ENCODE measurements around the gene OR6C4. TPM values are rescaled to one million over a fixed set of nuclear protein-coding genes. Genes with fewer than 3 reads are reported as not detected.
"Not testable (repeated sequence)": the region's sequence is repeated elsewhere in the genome, so short reads cannot be mapped to it uniquely, and the experiment has no call there.

OR6C4 gene
- total RNA-seq, 4 donors from 2014 or later = not detected

DNA sequence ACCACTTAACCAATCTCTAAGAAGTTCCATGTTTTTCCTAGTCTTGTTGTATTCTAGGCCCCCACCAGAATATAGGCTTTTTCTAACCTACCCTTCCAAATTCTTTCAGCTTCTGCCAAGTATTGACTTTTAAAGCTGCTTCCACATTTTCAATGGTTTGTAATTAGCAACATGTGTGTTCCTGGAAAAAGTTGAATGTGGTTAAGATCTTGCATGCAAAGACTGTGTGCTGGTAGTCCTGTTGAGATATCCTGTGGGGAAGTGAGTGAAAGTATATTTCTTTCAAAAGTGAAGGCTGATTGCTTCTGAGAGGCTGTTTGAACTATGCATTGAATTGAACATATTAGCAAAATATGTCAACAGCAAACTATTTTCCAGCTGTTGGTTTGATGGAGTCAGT, 646 bp upstream of the OR6C4 start:
- TF ChIP-seq, protein P1, sequence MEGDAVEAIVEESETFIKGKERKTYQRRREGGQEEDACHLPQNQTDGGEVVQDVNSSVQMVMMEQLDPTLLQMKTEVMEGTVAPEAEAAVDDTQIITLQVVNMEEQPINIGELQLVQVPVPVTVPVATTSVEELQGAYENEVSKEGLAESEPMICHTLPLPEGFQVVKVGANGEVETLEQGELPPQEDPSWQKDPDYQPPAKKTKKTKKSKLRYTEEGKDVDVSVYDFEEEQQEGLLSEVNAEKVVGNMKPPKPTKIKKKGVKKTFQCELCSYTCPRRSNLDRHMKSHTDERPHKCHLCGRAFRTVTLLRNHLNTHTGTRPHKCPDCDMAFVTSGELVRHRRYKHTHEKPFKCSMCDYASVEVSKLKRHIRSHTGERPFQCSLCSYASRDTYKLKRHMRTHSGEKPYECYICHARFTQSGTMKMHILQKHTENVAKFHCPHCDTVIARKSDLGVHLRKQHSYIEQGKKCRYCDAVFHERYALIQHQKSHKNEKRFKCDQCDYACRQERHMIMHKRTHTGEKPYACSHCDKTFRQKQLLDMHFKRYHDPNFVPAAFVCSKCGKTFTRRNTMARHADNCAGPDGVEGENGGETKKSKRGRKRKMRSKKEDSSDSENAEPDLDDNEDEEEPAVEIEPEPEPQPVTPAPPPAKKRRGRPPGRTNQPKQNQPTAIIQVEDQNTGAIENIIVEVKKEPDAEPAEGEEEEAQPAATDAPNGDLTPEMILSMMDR (IDR thresholded peaks at IDR 0.05) = no peak
- no peak for TF ChIP-seq POLR2A (IDR thresholded peaks at IDR 0.05)
- Histone ChIP-seq H3K27me3 (no peaks in the 10 kb centered on the region), H3K4me1 (no peaks in the 10 kb centered on the region), H3K27ac (no peak overlapping the region), H3K4me3 (no peak overlapping the region), H3K9me3 (no peaks in the 10 kb centered on the region), H3K36me3 (no peaks in the 10 kb centered on the region)
- DNase-seq = no peak

GRCh38 chr12:55554296-55554695, 4.9 kb downstream of the OR6C4 start:
- Histone ChIP-seq H3K27ac (no peak overlapping the region), H3K4me3 (no peak overlapping the region), H3K36me3 (no peaks in the 10 kb centered on the region), H3K4me1 (no peaks in the 10 kb centered on the region), H3K9me3 (peaks cover 0 to 9% (median 0%) of the 10 kb centered on the region in 4 donors), H3K27me3 (no peaks in the 10 kb centered on the region)
- TF ChIP-seq, protein P1 (IDR thresholded peaks at IDR 0.05) = no peak
- no peak for TF ChIP-seq POLR2A (IDR thresholded peaks at IDR 0.05)
- no peak for DNase-seq

DNA sequence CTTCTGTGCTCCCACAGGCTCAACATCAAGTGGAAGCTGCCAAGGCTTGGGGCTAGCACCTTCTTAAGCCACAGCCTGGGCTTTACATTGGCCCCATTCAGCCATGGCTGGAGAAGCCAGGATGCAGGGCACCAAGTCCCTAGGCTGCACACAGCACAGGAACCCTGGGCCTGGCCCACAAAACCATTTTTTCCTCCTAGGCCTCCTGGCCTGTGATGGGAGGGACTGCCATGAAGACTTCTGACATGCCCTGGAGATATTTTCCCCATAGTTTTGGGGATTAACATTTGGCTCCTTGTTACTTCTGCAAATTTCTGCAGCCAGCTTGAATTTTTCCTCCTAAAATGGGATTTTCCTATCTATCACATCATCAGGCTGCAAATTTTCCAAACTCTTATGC, 20.7 kb downstream of the OR6C4 start:
- not testable (repeated sequence) for H3K36me3 ChIP-seq, H3K27ac ChIP-seq, H3K27me3 ChIP-seq, DNase-seq, H3K4me3 ChIP-seq, H3K4me1 ChIP-seq
- H3K9me3 ChIP-seq = peaks cover 0 to 18% (median 8%) of the 10 kb centered on the region in 4 donors

DNA sequence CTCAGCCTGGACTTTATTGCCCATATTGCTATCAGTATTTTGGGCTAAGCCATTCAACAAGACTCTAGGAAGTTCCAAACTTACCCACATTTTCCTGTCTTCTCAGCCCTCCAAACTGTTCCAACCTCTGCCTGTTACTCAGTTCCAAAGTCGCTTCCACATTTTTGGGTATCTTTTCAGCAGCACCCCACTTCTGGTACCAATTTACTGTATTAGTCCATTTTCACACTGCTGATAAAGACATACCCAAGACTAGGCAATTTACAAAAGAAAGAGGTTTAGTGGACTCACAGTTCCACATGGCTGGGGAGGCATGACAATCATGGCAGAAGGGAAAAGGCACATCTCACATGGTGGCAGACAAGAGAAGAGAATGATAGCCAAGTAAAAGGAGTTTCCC, 21.3 kb downstream of the OR6C4 start:
- H3K27me3 ChIP-seq, H3K27ac ChIP-seq, H3K36me3 ChIP-seq, DNase-seq, H3K4me3 ChIP-seq, H3K4me1 ChIP-seq: not testable (repeated sequence)
- peaks cover 0 to 18% (median 8%) of the 10 kb centered on the region in 4 donors for H3K9me3 ChIP-seq

DNA sequence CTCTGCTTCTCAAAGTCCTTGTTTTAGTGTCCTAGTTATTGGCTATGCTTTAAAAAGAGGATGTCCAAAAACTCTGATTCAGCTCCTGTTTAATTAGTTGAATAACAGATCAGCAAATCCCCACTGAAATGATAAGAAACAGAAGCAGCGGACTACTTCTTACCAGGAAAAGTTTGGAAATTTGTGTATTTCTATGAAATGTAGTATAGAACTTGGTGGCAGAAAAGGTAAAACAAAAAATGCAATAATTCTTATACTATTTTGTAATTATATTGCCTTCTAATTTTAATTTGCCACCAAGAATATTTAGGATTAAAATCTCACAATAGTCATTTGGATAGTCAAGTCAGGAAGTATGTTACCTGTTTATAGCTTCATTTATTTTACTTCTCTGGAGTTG, 22.8 kb downstream of the OR6C4 start, which contains the start of gene OR2AP1:
TSS of gene OR2AP1 (plus strand) at position 301 of the 400 bp plus-strand sequence. CDS start 1,947 bp downstream, outside the sequence.
- Histone ChIP-seq H3K4me1 (no peaks in the 10 kb centered on the region), H3K4me3 (no peak within 1 kb of the TSS), H3K36me3 (no peaks in the 10 kb centered on the region), H3K27me3 (no peaks in the 10 kb centered on the region), H3K9me3 (peaks cover 0 to 18% (median 8%) of the 10 kb centered on the region in 4 donors), H3K27ac (no peak within 1 kb of the TSS)
- no peak for DNase-seq
- TF ChIP-seq, protein P1 (IDR thresholded peaks at IDR 0.05) = no peak
- no peak for TF ChIP-seq POLR2A (IDR thresholded peaks at IDR 0.05)

DNA sequence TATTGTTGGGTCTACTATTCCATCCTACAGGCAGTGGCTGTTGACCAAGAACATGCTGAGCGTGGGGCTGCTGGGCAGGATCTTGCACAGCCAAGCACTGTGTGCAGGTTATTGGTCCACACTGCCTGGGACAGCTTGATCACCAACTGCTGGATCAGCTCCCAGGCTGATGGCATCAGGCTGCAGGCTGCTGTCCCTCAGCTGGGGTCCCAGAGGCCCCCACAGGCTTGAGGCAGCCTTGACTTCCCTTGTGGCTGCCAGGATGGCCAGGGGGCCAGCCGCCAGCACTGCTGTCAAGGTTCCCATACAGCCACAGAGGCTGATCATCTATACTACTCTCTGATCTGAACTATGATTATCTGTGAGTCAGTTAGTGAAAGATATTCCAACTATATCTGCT, 32.7 kb downstream of the OR6C4 start:
- Histone ChIP-seq H3K4me1 (no peaks in the 10 kb centered on the region), H3K9me3 (no peaks in the 10 kb centered on the region), H3K4me3 (no peak overlapping the region), H3K27ac (no peak overlapping the region), H3K36me3 (no peaks in the 10 kb centered on the region), H3K27me3 (no peaks in the 10 kb centered on the region)
- TF ChIP-seq POLR2A (IDR thresholded peaks at IDR 0.05) = no peak
- TF ChIP-seq, protein P1 (IDR thresholded peaks at IDR 0.05) = no peak
- DNase-seq = no peak

- no peak for TF ChIP-seq POLR2A (IDR thresholded peaks at IDR 0.05)
- TF ChIP-seq, protein P1 (IDR thresholded peaks at IDR 0.05) = no peak
- Histone ChIP-seq H3K4me3 (no peak overlapping the region), H3K4me1 (no peaks in the 10 kb centered on the region), H3K27ac (no peak overlapping the region), H3K36me3 (no peaks in the 10 kb centered on the region), H3K27me3 (no peaks in the 10 kb centered on the region), H3K9me3 (no peaks in the 10 kb centered on the region)
- DNase-seq = no peak
Observed at GRCh38 chr12:55585817-55586216, 36.4 kb downstream of the OR6C4 start.

GRCh38 chr12:55590152-55590551, 40.8 kb downstream of the OR6C4 start:
- H3K36me3 ChIP-seq, H3K4me1 ChIP-seq, H3K9me3 ChIP-seq, H3K27ac ChIP-seq, H3K27me3 ChIP-seq, H3K4me3 ChIP-seq, DNase-seq: not testable (repeated sequence)

Measured in Peyer's patch (tissue), 4 donors.